BJ (cell line): ENCODE results near the gene TFF2. TPM values are rescaled to one million over a fixed set of nuclear protein-coding genes. Genes with fewer than 3 reads are reported as not detected.

ENCODE experiments used
- CTCF ChIA-PET: fragments of 350-600 bp; formaldehyde crosslinking; extraction: SDS; loops from one replicate; lab custom pipeline; 2021; ENCODE audit warnings: antibody characterized with exemption, inconsistent platforms; lab: Yijun Ruan, JAX
- POLR2A ChIA-PET: fragments of 300-600 bp; sonication (Branson Sonifier 250); formaldehyde crosslinking; extraction: SDS; loops from one replicate; lab custom pipeline; 2021; ENCODE audit warnings: antibody characterized with exemption; lab: Charles Lee
- DNase-seq: peaks from one replicate; pipeline ENCODE4 v3.0.0-alpha.2; 2011; ENCODE audit warnings: low read depth
- H3K27me3 ChIP-seq: 2 replicates; pipeline ENCODE4 v1.6.0; 2011; ENCODE audit warnings: low read length; ENCODE audit not compliant: control insufficient read depth, insufficient read depth
- H3K36me3 ChIP-seq: 2 replicates; pipeline ENCODE4 v1.5.1; 2011; ENCODE audit warnings: low read length; ENCODE audit not compliant: control insufficient read depth, insufficient read depth
- H3K4me3 ChIP-seq: 2 replicates; pipeline ENCODE4 v1.5.1; 2011; ENCODE audit warnings: low read depth, mild to moderate bottlenecking, control low read depth, low read length
- CTCF ChIP-seq: IDR thresholded peaks from 2 replicates; pipeline ENCODE4 v1.5.1; 2011; ENCODE audit warnings: low read depth, mild to moderate bottlenecking, control low read depth, inconsistent platforms, low read length, moderate library complexity; ENCODE audit not compliant: insufficient read depth
- polyA plus RNA-seq: library from polyadenylated mRNA; depleted of rRNA; stranded (reverse); fragments of >200 nt; gene quantifications from 2 replicates; pipeline ENCODE4 v1.2.3, GENCODE V29; 2011

Gene TFF2
- polyA plus RNA-seq, 1 experiment: not detected

DNA sequence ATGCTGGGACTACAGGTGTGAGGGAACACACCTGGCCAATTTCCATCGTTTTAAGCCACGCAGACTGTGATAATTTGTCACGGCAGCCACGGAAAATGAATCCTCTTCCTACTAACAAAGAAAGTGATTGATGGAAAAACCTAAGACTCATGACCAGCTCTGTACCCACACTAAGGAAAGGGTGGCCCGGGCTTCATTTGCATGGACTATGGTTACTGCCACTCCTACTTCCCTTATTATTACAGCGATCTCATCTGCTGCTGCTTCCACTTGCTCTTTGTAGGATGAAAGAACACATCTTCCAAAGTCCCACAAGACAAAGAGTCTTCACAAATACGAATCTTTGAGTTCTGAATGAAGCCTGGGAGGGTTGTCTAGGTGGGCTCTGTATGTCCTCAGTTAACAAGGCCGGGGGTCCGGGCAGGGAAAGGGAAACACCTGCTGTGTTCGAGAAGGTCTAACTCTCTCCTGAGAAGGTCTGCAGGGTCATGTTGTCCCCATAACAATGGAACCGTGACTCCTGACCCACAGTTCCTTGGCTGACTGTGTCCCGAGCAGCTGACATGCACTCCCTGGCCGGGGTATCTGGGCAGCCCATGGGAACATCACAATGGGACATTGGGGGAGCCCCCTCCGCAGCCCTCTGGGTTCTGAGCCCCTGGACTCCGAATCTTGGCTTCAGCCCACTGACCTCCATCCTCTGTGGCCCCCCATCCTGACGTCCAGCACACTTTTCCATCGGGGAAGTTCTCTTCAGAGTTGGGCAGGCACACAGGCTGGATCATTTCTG is 28.8 kb upstream of the TFF2 start:
- H3K27me3 ChIP-seq: no peaks in the 10 kb centered on the region
- H3K4me3 ChIP-seq: no peak overlapping the region
- POLR2A ChIA-PET: no interaction called here
- no peaks in the 10 kb centered on the region for H3K36me3 ChIP-seq
- CTCF ChIA-PET: interaction anchor here (1.5 kb wide), 1 partner anchor 17 kb away, joined by 3 read pairs; no protein-coding TSS in a partner anchor
- no peak for DNase-seq
- TF ChIP-seq CTCF: no peak

GRCh38 chr21:42378418-42378817 is 27.6 kb upstream of the TFF2 start:
- no peak for TF ChIP-seq CTCF

DNA sequence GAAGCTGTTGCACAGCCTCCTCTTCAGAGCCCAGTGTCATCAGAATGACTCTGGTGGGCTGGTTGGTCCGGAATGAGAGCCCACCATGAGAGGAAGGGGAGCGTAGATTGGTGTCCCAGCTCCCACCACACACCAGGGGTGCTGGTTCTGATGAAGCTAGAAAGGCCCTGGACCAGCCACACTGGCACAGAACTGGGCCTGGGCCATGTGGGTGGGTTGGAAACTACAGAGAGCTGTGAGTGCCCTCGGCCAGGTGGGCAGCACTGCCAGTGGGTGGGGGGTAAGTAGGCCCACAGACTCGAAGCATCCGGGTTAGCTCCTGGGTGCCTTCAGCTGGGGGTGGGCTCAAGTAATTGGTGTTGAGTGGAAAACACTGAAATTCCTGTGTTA is 27.2 kb upstream of the TFF2 start:
- H3K27me3 ChIP-seq: no peaks in the 10 kb centered on the region
- H3K36me3 ChIP-seq: no peaks in the 10 kb centered on the region
- ChIA-PET CTCF (interaction anchor here (1.5 kb wide), 1 partner anchor 16 kb away, joined by 3 read pairs; no protein-coding TSS in a partner anchor), POLR2A (no interaction called here)
- DNase-seq: no peak
- no peak for TF ChIP-seq CTCF
- no peak overlapping the region for H3K4me3 ChIP-seq

More at GRCh38 chr21:42378418-42378817, 27.6 kb upstream of the TFF2 start:
- ChIA-PET CTCF (interaction anchor here (1.5 kb wide), 1 partner anchor 16 kb away, joined by 3 read pairs; no protein-coding TSS in a partner anchor), POLR2A (no interaction called here)
- no peak overlapping the region for H3K4me3 ChIP-seq
- H3K27me3 ChIP-seq: no peaks in the 10 kb centered on the region
- DNase-seq: no peak
- H3K36me3 ChIP-seq: no peaks in the 10 kb centered on the region

GRCh38 chr21:42377211-42377950 is 26.6 kb upstream of the TFF2 start:
- DNase-seq: no peak
- no peaks in the 10 kb centered on the region for H3K36me3 ChIP-seq
- POLR2A ChIA-PET: no interaction called here
- H3K4me3 ChIP-seq: no peak overlapping the region
- CTCF ChIA-PET: no interaction called here
- H3K27me3 ChIP-seq: no peaks in the 10 kb centered on the region
- no peak for TF ChIP-seq CTCF

DNA sequence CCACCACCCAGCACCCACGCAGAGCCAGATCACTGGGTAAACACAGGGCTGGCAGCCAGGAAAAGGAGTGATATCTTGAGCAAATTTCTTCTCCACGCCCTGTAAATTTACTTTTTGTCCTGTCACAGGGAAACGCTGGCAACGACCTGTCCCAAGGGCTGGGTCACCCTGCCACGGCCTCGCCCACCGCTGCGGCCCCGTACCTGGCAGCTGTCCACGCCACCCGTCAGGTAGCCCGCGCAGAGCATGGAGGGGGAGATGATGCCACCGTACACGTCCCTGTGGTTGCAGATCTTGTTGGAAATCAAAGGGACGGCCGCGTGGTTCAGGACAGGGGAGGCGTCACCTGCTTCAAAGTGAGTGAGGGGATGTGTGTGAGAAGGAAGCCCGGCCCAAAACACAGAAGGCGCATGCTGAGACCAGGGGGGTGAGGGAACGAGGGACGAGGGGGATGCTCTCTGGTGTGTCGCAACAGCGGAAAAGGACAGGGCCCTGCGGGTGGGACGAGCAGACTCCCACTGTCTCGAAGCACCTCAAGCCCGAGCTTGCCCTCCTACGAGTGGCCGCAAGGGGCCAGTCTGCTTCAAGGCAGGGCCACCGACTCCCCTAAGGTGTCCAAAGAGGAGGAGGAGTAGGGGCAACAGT is 25.7 kb upstream of the TFF2 start:
- H3K27me3 ChIP-seq: no peaks in the 10 kb centered on the region
- CTCF ChIA-PET: no interaction called here
- H3K4me3 ChIP-seq: no peak overlapping the region
- no peaks in the 10 kb centered on the region for H3K36me3 ChIP-seq
- DNase-seq: no peak
- TF ChIP-seq CTCF: no peak
- POLR2A ChIA-PET: no interaction called here
